Lower leg skin (tissue), 4 donors: ENCODE results near the gene ZNF493. TPM values are rescaled to one million over a fixed set of nuclear protein-coding genes. Genes with fewer than 3 reads are reported as not detected.

Experiments
- DNase-seq, 2 donors: peaks; one replicate each; pipeline ENCODE4 v3.0.0-alpha.2; 2019; ENCODE audit warnings: low spot score in 2 of 2
- H3K4me3 ChIP-seq: fragments of 200-600 bp; sonication (generic); 2 replicates; pipeline ENCODE4 v1.5.1; 2017; ENCODE audit warnings: mild to moderate bottlenecking, low read depth; ENCODE audit not compliant: poor library complexity, severe bottlenecking
- CTCF ChIP-seq, 3 donors: fragments of 450-650 bp; IDR thresholded peaks; one replicate each; pipeline ENCODE4 v1.5.1; 2016; ENCODE audit warnings: antibody characterized with exemption in 3 of 3, mild to moderate bottlenecking in 3 of 3, moderate library complexity in 2 of 3
- POLR2A ChIP-seq, 2 donors: fragments of 450-650 bp; IDR thresholded peaks; one replicate each; pipeline ENCODE4 v1.6.1; 2016 to 2017; ENCODE audit warnings: antibody characterized with exemption in 2 of 2, mild to moderate bottlenecking in 1 of 2, moderate library complexity in 1 of 2
- WGBS, 2 donors: methylation state at CpG; one replicate each; pipeline ENCODE4 v1.1.5; 2018; 5-methylcytosine and 5-hydroxymethylcytosine counted together
- intact Hi-C: fragments of 100-400 bp; cut with DNase I; formaldehyde crosslinking; loops from one replicate; pipeline ENCODE4 v1.15.0; 2023; ENCODE audit warnings: low total_unique reads
- total RNA-seq, 4 donors: library from RNA; depleted of rRNA; stranded (reverse); fragments of >200 nt; gene quantifications; one replicate each; pipeline ENCODE4 v1.1.0, GENCODE V29; 2016

Gene ZNF493
- total RNA-seq, 4 donors from 2014 or later, result 7.8 to 25.5 (median 16.2) TPM

GRCh38 chr19:21423057-21424041 is 26.4 kb downstream of the ZNF493 start:
- intact Hi-C loops, result no loop called here

GRCh38 chr19:21430675-21431074 is 33.7 kb downstream of the ZNF493 start:
- no peak for TF ChIP-seq CTCF (IDR thresholded peaks at IDR 0.05)
- no peak for TF ChIP-seq POLR2A (IDR thresholded peaks at IDR 0.05)
- intact Hi-C loops, result no loop called here
- DNase-seq, result no peak
- 78 to 83% methylated on average over 5 of the region's 5 CpGs for WGBS, 2 donors
- H3K4me3 ChIP-seq, result no peak overlapping the region

More at GRCh38 chr19:21423057-21424041, 26.4 kb downstream of the ZNF493 start:
- WGBS, 2 donors, result 94 to 95% methylated on average over 1 of the region's 1 CpG
- H3K4me3 ChIP-seq, result no peak overlapping the region
- no peak for DNase-seq
- TF ChIP-seq CTCF (IDR thresholded peaks at IDR 0.05) (no peak), POLR2A (IDR thresholded peaks at IDR 0.05) (no peak)

- WGBS, 2 donors, result 67 to 81% methylated on average over 2 of the region's 2 CpGs
- TF ChIP-seq CTCF (IDR thresholded peaks at IDR 0.05) (no peak), POLR2A (IDR thresholded peaks at IDR 0.05) (no peak)
- DNase-seq, result no peak
- no peak overlapping the region for H3K4me3 ChIP-seq
- intact Hi-C loops, result no loop called here
Measured at GRCh38 chr19:21432590-21432989, 35.7 kb downstream of the ZNF493 start.

- no peak overlapping the region for H3K4me3 ChIP-seq
- intact Hi-C loops, result no loop called here
- 82 to 85% methylated on average over 8 of the region's 8 CpGs for WGBS, 2 donors
- TF ChIP-seq CTCF (IDR thresholded peaks at IDR 0.05), result no peak
- no peak for TF ChIP-seq POLR2A (IDR thresholded peaks at IDR 0.05)
- DNase-seq, result no peak
Measured at GRCh38 chr19:21434516-21434915, 37.6 kb downstream of the ZNF493 start.

- no peak for DNase-seq
- 72 to 80% methylated on average over 8 of the region's 8 CpGs for WGBS, 2 donors
- no peak overlapping the region for H3K4me3 ChIP-seq
- intact Hi-C loops, result no loop called here
- TF ChIP-seq CTCF (IDR thresholded peaks at IDR 0.05), result no peak
- TF ChIP-seq POLR2A (IDR thresholded peaks at IDR 0.05), result no peak
Measured at GRCh38 chr19:21434967-21435544, 38.1 kb downstream of the ZNF493 start.
